D721Med (cell line): Measurements from ENCODE around the gene TAF4.

Source experiments
- DNase-seq: peaks from one replicate; pipeline ENCODE4 v3.0.0; 2011; ENCODE audit warnings: low spot score; ENCODE audit not compliant: insufficient read length
- FAIRE-seq: peaks from 2 replicates; lab custom pipeline; 2011; peaks lifted over from hg19 to GRCh38; lab: Jason Lieb, UNC
- CTCF ChIP-seq: IDR thresholded peaks from 2 replicates; pipeline ENCODE4 v1.5.1; 2012; ENCODE audit warnings: mild to moderate bottlenecking, control low read depth; ENCODE audit not compliant: insufficient read depth; ENCODE audit errors: missing control alignments

TAF4 gene

GRCh38 chr20:62023935-62024334 is 41.7 kb downstream of the TAF4 start:
- FAIRE-seq = no peak
- no peak for TF ChIP-seq CTCF
- no peak for DNase-seq

GRCh38 chr20:62022575-62023139 is 43.0 kb downstream of the TAF4 start:
- FAIRE-seq (no peak), DNase-seq (no peak)
- no peak for TF ChIP-seq CTCF

GRCh38 chr20:62021793-62022385 is 43.8 kb downstream of the TAF4 start:
- FAIRE-seq (no peak), DNase-seq (no peak)
- TF ChIP-seq CTCF = no peak

GRCh38 chr20:62020935-62021701 is 44.6 kb downstream of the TAF4 start:
- no peak for DNase-seq
- no peak for TF ChIP-seq CTCF
- no peak for FAIRE-seq

GRCh38 chr20:62019881-62020492 is 45.7 kb downstream of the TAF4 start:
- DNase-seq = no peak
- no peak for TF ChIP-seq CTCF
- FAIRE-seq = no peak

- no peak for TF ChIP-seq CTCF
- DNase-seq = no peak
- FAIRE-seq = no peak
Observed at GRCh38 chr20:62019144-62019805, 46.4 kb downstream of the TAF4 start.
